HG02588 (cell line): ENCODE data around the gene DST.

ENCODE experiments used
- ATAC-seq: cut with Tn5 transposase; IDR thresholded peaks from one replicate; pipeline ENCODE4 v1.9.1; 2021; ENCODE audit warnings: mild to moderate bottlenecking, moderate library complexity; ENCODE audit not compliant: unreplicated experiment

The DST gene

DNA sequence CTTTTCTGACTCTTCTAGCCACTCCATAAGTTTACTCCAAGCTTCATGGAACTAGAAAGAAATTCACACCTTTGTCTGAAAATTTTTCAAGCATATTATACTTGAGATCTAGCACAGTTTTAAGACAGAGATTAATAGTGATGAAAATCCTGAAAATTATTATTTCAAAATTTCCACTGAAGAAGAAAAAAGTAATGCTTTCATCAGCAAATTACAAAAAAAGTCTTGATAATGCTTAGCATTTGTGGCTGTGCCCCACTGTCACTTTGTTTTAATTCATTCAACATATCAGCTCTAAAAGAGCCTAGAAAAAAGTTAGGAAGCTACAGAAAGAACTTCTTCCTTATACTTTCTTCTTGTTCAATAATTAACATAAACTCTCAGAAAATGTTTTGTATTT is 153.1 kb downstream of the DST start:
- no peak for ATAC-seq

DNA sequence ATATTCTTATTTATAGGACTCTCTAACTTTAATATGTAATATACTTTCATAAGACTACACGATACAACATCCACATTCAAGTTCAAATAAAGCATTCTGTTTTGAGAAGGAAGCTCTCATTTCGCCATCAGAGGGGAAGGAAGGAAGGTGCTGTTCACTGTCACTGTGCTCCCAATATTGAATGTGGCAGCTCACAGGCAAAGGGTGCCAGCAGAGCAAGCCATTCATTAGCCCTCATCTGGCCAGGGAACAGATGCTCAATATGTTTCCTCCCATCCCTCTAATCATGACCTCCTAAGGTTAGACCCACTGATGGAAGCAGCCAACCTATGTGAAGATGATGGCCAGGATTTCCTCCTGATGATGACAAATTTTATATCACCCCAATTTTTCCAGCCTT is 154.4 kb downstream of the DST start:
- ATAC-seq = no peak

DNA sequence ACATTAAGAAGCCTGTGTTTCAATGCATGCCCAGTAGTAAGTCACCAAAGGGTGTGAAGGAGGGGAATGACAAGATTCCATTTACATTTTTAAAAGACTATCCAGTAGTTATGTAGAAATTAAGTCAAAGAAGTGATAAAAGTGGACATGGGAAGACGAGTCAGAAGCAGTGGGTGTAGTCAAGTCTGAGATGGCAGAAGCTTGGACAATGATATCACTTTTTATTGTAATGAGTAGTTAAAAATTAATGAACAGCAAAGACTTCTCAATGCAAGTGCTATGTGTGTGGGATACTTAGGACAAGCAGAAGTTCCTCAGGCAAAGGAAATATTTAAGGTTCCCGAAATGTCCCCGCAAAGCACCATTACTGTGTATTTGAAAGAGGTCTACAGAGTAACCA is 156.0 kb downstream of the DST start:
- no peak for ATAC-seq

DNA sequence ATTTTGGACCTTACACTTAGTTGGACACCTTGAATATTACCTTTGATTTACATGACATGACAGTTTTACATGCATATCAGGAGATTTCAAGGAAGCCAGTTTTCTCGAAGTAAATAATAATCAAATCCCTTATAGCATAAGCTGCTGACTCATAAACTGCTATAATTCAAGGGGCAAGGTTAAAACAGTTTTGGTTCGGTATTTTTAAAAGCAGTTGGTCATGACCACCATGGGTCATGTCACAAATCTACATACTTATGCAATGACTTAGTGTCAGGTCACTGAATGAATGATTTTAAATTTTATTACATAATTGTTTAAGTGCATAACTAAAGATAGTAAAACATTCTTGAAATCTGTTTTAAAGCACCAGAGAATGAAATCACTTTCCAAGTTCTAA is 158.0 kb downstream of the DST start:
- ATAC-seq = no peak

DNA sequence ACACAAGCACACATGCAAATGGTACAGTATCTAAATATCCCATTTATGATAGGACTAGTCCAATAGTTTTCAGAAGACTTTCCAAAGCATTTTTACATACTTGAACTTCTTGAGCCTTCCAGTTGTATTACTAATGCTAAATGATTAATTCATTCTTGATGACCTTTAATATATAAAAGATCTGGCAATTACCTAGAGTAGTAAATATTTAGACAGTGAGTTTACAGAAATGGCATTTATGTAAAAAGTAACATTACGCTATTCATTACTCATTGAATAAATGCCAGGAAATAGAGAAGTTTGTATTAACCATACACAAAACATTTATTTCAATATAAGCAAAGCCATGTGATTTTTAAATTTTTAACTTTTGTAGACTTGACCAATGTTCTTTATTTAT is 158.8 kb downstream of the DST start:
- no peak for ATAC-seq

DNA sequence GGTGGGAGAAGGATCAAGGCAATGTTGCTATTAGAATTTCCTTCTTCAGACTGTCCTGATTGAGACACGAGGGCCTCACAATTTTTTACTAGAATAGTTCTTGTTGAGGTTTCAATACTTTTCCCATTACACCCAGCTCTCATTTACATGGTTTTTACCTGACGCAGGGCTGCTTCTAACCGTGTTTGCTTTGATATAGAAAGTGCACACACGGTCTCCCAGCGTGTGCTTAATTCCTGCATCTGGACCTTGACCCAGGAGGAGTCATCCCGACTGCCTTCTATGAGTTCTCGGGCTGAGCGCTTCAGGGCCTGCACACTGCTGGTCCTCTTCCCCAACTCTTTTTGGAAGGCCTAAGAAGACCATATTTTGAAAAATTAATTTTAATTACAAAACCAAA is 160.2 kb downstream of the DST start:
- no peak for ATAC-seq

DNA sequence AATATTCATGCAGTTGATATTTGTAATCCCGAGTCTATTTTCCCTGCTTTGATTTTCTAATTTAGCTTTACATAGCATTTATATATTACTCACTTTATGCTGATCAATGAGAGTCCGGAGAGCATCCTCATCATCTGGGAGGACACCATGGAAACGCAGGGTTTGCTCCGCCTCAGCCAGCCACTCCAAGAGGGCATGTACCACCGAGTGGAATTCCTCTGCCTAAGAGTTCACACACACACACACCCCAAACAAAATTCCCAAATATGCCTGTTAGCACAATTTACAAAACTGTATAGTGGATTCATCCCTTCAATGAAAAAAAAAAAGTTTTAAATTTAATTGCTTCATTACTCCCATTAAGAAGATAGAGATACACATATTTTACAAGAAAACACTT is 160.7 kb downstream of the DST start:
- ATAC-seq = no peak

DNA sequence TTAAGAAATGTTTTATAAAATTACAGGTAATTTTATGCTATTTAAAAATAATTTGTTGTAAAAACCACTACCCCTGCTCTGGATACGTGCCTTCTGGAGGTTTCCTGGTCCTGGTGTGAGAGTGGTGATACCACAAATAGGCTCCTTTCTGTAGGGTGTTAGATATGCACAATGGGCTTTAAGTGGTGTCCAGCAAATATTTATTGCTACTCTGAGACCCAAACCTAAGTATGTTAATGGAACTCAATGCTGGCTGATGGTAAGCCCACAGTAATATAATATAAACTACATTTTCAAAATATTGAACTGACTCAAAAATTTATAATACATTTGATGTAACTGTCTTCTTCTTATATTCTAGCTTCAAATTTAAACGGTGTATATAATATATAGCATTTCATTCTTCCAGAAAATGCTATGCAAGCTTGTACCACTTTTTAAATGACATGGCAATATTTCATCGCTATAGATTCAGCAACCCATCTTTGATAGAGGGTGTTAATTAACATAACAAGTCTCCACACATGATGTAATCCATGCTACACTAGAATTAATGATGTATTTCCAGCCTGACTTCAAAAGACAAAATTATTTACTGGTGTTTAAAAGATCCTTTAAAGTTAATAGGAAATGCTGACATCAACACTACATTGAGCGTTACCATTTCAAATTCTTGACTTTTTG is 161.9 kb downstream of the DST start:
- no peak for ATAC-seq

DNA sequence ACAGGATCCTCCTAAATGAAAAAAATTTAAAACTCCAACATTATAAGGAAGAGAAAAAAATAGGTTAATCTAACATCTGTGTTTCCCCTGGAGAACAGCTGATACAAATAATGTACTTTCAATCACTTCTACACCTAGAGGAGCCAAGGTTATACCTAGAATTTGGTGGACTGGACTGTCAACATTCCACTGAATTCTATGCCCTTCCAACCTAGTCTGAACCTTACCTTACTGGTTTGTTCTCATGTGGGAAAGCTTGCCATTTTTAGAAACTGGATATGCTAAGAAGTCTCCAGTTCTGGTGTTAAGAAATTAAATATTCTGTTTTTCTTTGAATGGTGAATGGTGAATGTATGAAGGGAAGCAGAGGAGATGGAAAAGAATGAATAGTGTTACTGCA is 162.4 kb downstream of the DST start:
- no peak for ATAC-seq

DNA sequence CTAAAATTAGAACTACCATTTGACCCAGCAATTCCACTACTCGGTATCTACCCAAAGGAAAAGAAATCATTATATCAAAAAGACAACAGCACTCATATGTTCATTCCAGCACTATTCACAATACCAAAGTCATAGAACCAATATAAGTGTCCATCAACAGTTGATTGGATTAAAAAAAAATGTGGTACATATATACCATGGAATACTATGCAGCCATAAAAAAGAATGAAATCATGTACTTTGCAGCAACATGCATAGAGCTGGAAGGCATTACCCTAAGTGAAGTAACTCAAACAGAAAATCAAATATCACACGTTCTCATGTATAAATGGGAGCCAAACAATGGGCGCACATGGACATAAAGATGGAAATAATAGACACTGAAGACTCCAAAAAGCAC is 163.3 kb downstream of the DST start:
- no peak for ATAC-seq

DNA sequence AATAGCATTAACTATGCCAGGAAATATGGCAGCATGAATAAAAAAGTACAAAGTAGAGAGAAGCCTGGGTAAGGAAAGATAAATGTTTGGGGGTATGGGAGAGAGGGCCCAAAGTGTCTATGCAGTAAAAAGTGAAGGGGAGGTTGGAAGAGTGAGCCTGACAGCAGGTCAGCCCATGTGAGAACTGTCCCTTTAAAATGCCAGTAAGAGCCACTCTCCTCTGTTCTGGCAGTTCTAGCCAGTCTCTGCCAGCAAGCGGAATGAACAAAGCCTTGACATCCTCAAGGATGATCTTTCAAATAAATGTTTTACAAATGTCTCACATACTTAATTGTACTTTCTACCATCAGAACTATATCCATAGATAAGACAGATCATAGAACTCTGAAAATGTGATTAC is 164.5 kb downstream of the DST start:
- no peak for ATAC-seq

DNA sequence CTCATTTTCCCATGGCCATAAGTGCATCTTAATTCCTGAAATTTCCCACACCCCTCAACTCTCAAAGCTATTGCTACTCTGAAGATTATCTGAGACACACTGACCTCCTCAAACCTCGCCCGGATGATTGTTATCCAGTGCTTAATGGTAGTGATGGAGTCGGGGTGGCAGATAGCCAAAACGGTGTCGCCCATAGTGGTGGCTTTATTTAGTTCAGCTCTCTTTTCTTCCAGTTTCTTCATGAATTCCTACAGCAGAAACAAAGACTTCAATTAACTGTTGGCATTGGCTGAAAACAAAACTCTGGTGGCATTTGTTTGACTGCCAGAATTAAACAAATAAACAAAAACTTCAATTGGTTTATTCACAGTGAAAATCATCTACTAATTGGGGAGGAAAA is 165.4 kb downstream of the DST start:
- no peak for ATAC-seq

DNA sequence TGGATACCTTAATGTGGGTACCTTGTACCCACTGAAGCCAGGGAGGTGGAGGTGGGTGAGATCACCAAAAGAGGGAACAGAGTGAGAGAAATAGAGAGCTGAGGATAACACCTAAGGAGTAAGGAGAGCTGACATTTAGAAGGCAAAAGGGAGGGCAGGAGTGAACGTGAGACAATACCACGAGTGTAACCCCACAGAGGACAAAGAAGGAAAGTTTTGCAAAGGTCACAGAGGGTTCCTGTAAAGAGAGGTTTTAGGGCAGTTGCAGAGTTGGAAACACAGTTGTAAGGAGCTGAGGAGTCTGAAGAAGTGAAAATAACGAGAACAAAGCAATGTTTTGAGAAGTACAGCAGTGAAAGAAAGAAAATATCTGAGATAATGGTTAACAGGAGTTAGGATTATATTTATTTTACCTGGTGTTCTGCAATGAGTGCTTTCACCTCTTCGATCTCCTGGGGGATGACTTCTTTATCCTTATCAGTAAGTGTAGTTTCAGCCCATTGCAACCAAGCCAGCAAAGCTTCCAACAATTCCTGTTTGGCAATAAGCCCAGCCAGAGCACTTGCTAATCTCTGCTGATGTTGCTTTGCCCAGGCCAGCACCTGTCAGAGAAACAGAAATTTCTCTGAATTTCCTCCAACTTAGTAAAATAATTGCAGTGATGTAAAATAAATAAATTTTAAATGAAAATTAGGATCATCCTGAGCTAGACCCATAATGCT is 166.8 kb downstream of the DST start:
- ATAC-seq = no peak

DNA sequence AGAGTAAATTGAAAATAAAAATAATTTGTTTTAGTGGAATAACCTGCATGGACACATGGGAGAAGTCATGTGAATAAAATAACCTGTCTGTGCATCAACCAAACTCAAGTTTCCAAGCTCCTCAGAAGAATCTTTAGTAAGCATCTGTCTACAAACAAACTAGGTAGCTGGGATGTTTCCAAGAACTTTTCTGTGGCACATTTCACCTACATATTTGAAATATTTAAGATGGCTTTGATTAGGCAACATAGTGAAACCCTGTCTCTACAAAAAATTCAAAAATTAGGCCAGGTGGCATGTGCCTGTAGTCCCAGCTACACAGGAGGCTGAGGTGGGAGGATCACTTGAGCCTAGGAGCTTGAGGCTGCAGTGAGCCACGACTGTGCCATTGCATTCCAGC is 168.2 kb downstream of the DST start:
- no peak for ATAC-seq

DNA sequence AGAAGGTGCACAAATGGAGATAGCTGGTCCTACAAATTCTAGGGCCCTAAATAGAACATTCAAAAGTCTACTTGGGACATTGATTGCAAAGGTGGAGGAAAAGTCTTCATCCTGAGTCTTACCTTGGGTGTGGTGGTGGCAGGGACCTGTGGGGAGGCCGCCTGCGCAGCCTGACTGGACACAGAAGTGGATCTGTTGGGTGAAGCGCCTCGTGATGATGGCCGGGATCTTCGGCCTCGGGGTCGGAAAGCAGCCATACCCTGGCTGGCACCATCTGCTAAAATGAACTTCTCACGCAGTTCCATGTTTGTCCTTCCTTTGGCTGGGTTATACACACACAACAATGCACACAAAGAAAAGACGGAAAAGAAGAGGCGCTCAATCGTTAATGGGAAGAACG is 179.2 kb downstream of the DST start:
- ATAC-seq = no peak

DNA sequence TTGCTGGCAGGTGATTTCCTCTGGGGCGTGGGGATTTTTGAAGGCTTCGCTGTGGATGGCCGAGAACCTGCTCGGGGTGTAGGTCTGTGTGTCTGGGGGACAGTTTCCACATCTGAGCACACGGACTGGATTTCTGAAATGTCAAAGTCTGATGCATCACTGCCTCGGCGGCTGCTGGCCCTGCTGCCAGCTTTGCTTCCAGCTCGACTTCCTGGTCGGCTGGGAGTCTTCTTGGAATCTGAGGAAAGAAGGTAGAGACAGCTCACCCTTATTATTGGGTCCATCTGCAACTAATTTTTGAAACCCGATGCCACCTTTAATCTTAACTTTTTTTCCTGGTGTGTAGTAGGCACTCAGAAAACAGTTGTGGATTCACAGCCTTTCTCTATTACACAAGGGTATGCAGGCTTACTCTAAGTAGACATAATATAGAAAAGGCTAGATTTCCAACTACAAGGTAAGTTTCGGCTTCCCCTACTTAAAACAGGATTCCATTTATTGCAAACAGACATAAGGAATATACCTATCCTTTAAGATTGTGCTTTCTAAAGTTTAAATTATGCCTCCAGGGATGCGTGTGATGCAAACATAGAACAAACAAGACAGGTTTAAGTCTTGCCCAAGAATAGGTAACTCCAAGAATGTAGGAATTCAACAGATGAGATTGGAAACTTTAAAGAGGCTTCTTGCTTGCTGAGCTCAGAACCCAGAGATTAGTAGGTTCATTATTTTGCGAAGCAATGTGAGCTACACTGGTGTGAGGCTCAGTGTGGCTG is 183.5 kb downstream of the DST start:
- ATAC-seq = no peak

DNA sequence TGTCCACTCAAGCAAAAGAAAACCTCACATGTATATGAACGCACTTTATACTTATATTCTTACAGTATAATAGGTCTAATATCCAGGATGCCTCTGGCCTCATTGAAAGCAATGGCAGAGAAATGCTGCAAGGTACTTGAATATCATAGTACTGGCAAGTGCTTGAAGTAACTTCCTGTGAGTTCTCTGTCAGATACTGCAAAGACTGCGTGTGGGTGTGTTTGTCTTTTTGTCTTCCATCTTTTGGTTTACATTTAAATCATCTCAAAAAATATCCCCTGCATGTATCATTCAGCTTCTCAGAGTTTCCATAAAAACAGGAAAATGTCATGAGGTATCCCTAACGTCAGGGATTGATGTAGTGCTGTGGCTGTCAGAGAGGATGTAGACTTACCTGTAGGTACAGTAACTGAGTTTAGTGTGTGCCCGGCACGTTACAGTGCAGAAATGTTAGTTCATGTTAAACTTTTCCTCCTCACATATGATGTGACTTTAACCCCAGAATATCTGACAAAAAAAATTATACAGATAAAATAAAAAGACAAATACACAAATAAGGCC is 184.3 kb downstream of the DST start:
- no peak for ATAC-seq

DNA sequence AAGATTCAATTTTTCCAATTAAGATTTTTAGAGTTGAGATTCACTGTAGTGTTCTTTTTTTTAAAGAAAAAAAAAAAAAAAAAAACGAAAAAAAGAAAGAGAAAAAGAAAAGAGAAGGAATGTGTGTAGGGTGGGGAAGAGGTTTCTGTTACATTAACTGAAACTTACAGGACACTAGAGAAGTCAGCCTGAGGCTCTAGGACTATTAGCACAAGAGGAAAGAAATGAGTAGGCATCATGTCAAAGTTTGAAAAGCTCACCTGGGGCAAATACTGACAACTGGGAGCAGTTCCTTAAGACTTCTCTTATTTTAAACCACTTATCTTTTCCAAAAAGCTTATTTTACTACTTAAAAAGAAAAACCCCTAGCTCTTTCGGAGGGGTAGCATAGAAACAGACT is 185.9 kb downstream of the DST start:
- ATAC-seq = no peak

DNA sequence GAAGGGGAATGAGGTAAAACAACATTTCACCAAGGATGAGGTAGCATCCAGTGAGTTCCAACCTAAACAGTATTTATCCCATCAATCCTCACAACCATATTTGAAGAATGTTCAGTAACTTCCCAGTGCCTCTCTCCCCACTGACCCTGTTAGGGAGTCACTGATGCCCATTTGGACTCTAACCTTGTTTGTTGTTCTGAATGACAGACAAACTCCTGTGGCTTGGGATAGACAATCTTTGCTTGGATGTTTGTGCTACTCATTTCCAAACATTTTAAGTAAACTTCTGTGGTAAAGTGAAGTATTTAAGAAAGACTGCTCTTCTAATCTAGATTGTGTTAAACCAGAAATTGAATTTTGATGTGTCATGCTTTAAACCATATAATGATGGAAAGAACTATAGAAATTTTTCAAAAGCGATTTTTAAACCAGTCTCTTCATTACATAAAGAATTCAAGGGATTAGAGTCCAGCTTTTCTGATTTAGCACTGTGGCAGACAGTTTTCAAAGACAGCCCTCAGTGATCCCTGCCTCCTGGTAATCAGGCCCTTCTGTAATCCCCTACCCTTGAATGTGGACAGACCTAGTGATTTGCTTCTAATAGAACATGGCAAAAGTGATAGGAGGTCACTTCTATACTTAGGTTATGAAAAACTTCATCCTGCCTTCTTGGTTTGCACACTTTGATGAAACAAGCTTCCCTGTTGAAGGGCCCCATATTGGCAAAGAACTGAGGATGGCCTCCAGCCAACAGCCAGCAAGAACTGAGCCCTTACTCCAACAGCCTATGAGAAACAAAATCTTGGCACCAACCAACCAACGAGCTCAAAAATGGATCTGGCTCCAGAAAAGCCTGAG is 191.6 kb downstream of the DST start:
- no peak for ATAC-seq

DNA sequence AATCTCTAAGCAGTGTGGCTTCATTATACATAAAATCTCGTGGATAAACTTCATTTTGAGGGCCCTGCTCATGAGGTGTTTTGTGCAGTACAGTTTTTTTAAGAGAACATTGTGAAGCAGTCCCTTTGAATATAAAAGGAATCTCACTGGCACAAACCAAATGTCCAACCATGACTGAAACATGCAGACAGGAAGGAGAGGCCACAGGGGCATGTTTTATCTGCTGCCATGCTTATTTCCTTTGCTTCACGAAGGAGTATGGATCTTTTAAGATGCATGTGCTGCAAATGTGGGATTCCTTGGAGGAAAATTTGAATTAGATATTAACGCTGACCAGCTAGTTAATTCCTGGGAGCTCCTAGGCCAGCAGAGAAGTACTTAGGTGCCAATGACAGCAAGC is 192.3 kb downstream of the DST start:
- no peak for ATAC-seq

DNA sequence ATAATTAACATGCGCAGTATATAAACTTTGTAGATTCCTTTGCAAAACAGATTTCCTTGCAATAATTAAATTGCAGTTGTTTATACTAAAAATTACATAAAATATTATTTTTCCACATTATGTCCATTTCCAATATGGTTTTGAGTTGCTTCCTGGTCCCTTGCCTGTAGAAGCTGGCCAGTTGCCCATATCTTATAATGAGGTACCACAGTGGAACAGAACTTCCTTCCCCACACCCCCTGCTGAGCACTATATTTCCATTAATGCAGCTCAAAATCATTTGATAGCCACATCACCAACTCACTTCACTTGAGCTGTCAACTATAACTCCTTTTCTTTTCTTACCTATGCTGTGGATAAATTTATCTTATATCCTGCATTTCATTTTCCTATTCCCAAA is 194.6 kb downstream of the DST start:
- ATAC-seq = no peak
